Erythroblast (primary cell): ENCODE results near the gene PJA2.

ENCODE experiments used
- GATA1 ChIP-seq: IDR thresholded peaks from 2 replicates; pipeline ENCODE4 v1.6.1; 2011; ENCODE audit warnings: low read depth, mild to moderate bottlenecking, control low read depth, low read length, moderate library complexity
- POLR2A ChIP-seq: IDR thresholded peaks from 2 replicates; pipeline ENCODE4 v1.6.1; 2011; ENCODE audit warnings: mild to moderate bottlenecking, low read length

DNA sequence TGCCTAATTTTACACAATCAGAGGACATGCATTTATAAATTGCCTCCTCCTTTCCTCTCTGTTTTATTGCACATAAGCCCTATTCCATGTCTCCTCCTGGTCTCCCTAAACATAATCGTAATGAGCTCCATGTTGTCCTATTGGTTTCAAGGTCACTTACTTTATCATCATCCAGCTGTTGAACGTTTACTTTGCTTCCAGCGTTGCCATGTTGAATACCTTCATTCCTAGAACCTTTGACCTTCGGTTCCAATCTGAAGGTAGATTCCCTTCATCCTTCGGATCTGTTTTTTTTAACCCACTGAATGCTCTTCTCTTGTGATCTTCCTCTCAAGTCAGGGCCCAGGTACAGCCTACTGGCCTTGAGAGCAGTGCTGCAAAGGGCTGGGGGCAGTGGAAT lies 84.3 kb downstream of the PJA2 start:
- no peak for TF ChIP-seq POLR2A
- TF ChIP-seq GATA1: no peak
